Mesendoderm (in vitro differentiated cells): ENCODE results near the gene RRAGA.

Experiments used
- DNase-seq: peaks from one replicate; pipeline ENCODE4 v3.0.0; 2013
- H2AK5ac ChIP-seq: 2 replicates; pipeline ENCODE4 v1.6.1; 2013; ENCODE audit warnings: low read length, inconsistent platforms
- H2BK120ac ChIP-seq: 2 replicates; pipeline ENCODE4 v1.6.1; 2013; ENCODE audit warnings: low read depth, mild to moderate bottlenecking, low read length, moderate library complexity, mixed read lengths
- H2BK15ac ChIP-seq: replicated peaks from 2 replicates; pipeline ENCODE4 v1.6.1; 2013; ENCODE audit warnings: low read depth, mild to moderate bottlenecking, moderate library complexity
- H2BK5ac ChIP-seq: 2 replicates; pipeline ENCODE4 v1.6.1; 2013; ENCODE audit warnings: low read length, inconsistent platforms
- H3K18ac ChIP-seq: 2 replicates; pipeline ENCODE4 v1.6.1; 2013; ENCODE audit warnings: mild to moderate bottlenecking, low read length, mixed read lengths
- H3K23ac ChIP-seq: one replicate; pipeline ENCODE4 v1.6.1; 2013; ENCODE audit warnings: low read length
- H3K27ac ChIP-seq: 2 replicates; pipeline ENCODE4 v1.5.1; 2013; ENCODE audit warnings: low read depth, mild to moderate bottlenecking, inconsistent platforms, low read length, moderate library complexity
- H3K27me3 ChIP-seq: 2 replicates; pipeline ENCODE4 v1.6.1; 2013; ENCODE audit warnings: low read length, control low read depth, mild to moderate bottlenecking, inconsistent platforms; ENCODE audit not compliant: insufficient read depth, poor library complexity
- H3K36me3 ChIP-seq: 2 replicates; pipeline ENCODE4 v1.6.1; 2013; ENCODE audit warnings: low read length, inconsistent platforms; ENCODE audit not compliant: control insufficient read depth, insufficient read depth
- H3K4ac ChIP-seq: one replicate; pipeline ENCODE4 v1.6.1; 2013; ENCODE audit warnings: low read depth, mild to moderate bottlenecking, low read length, moderate library complexity
- H3K4me1 ChIP-seq: 2 replicates; pipeline ENCODE4 v1.6.1; 2013; ENCODE audit warnings: low read depth, low read length, inconsistent platforms; ENCODE audit not compliant: control insufficient read depth
- H3K4me2 ChIP-seq: 2 replicates; pipeline ENCODE4 v1.6.1; 2013; ENCODE audit warnings: low read length
- H3K4me3 ChIP-seq: 2 replicates; pipeline ENCODE4 v1.5.1; 2013; ENCODE audit warnings: mild to moderate bottlenecking, low read length
- H3K56ac ChIP-seq: one replicate; pipeline ENCODE4 v1.6.1; 2013; ENCODE audit warnings: low read length
- H3K79me1 ChIP-seq: 2 replicates; pipeline ENCODE4 v1.6.1; 2013; ENCODE audit warnings: low read length, inconsistent platforms
- H3K79me2 ChIP-seq: 2 replicates; pipeline ENCODE4 v1.6.1; 2013; ENCODE audit warnings: mild to moderate bottlenecking, low read length; ENCODE audit not compliant: control insufficient read depth, insufficient read depth
- H3K9ac ChIP-seq: 2 replicates; pipeline ENCODE4 v1.6.1; 2013; ENCODE audit warnings: low read length, inconsistent platforms
- H4K5ac ChIP-seq: one replicate; pipeline ENCODE4 v1.6.1; 2013; ENCODE audit warnings: low read length
- H4K8ac ChIP-seq: one replicate; pipeline ENCODE4 v1.6.1; 2013; ENCODE audit warnings: low read depth, mild to moderate bottlenecking, control low read depth, low read length, moderate library complexity
- WGBS: extraction: QIAGEN DNeasy Blood & Tissue Kit; methylation state at CpG from one replicate; pipeline ENCODE4 v1.1.7; 2013; ENCODE audit warnings: low lambda C conversion rate, missing lambda C conversion rate; ENCODE audit not compliant: insufficient coverage; ENCODE audit errors: extremely low coverage; 5-methylcytosine and 5-hydroxymethylcytosine counted together

Gene RRAGA

GRCh38 chr9:19050637-19051591 lies 1.7 kb downstream of the RRAGA start:
- WGBS = no CpG with 5 or more reads among the region's 12 CpGs
- H3K56ac ChIP-seq = peak overlapping the region; percentile 95
- H2AK5ac ChIP-seq = no peak overlapping the region

GRCh38 chr9:19057033-19057432 lies 7.8 kb downstream of the RRAGA start:
- Histone ChIP-seq H3K4me1 (no peaks in the 10 kb centered on the region), H2AK5ac (no peak overlapping the region), H4K8ac (no peak overlapping the region), H3K79me1 (no peaks in the 10 kb centered on the region), H3K4me3 (no peak overlapping the region), H3K23ac (no peak overlapping the region), H2BK5ac (no peak overlapping the region), H3K56ac (no peak overlapping the region), H3K18ac (no peak overlapping the region), H3K4me2 (no peak overlapping the region), H3K27ac (no peak overlapping the region), H3K79me2 (no peaks in the 10 kb centered on the region), H3K4ac (no peak overlapping the region), H3K9ac (no peak overlapping the region), H3K36me3 (peaks cover 3% of the 10 kb centered on the region), H4K5ac (no peak overlapping the region), H3K27me3 (no peaks in the 10 kb centered on the region), H2BK15ac (no peak overlapping the region), H2BK120ac (no peak overlapping the region)
- no peak for DNase-seq

More at GRCh38 chr9:19050637-19051591, 1.7 kb downstream of the RRAGA start:
- Histone ChIP-seq H3K36me3 (no peaks in the 10 kb centered on the region), H4K8ac (no peak overlapping the region), H3K27me3 (no peaks in the 10 kb centered on the region), H3K4me2 (peak overlapping the region; percentile 97), H3K18ac (no peak overlapping the region), H2BK120ac (no peak overlapping the region), H3K23ac (peak overlapping the region; percentile 15), H3K4ac (no peak overlapping the region), H3K27ac (no peak overlapping the region), H4K5ac (no peak overlapping the region), H2BK15ac (no peak overlapping the region), H3K79me2 (peaks cover 15% of the 10 kb centered on the region), H3K4me3 (peak overlapping the region; percentile 81), H2BK5ac (no peak overlapping the region), H3K4me1 (peaks cover 2% of the 10 kb centered on the region), H3K79me1 (peaks cover 10% of the 10 kb centered on the region), H3K9ac (peak overlapping the region; percentile 93)
- DNase-seq = peak; percentile 7

DNA sequence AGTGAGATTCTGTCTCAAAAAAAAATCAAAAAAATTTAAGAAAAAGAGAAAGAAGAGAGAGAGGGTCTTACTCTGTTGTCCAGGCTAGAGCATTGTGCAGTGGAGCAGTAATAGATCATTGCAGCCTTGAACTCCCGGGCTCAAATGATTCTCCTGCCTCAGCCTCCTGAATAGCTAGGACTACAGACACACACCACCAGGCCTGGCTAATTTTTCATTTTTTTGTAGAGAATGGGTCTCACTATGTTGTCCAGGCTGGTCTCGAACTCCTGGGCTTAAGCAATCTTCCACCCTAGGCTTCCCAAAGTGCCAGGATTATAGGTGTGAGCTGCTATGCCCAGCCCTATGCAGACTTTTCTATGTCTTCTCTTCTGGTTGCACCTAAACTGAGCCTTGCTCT lies 25.0 kb downstream of the RRAGA start:
- Histone ChIP-seq H3K79me1 (no peaks in the 10 kb centered on the region), H3K18ac (no peak overlapping the region), H3K4me1 (no peaks in the 10 kb centered on the region), H3K23ac (no peak overlapping the region), H4K5ac (no peak overlapping the region), H2AK5ac (no peak overlapping the region), H3K56ac (no peak overlapping the region), H2BK5ac (no peak overlapping the region), H2BK15ac (no peak overlapping the region), H3K27me3 (no peaks in the 10 kb centered on the region), H4K8ac (no peak overlapping the region), H3K4ac (no peak overlapping the region), H2BK120ac (no peak overlapping the region), H3K4me3 (no peak overlapping the region), H3K27ac (no peak overlapping the region), H3K79me2 (no peaks in the 10 kb centered on the region), H3K9ac (no peak overlapping the region), H3K36me3 (peaks cover 5% of the 10 kb centered on the region), H3K4me2 (no peak overlapping the region)
- DNase-seq = no peak
- WGBS = no CpG with 5 or more reads among the region's 2 CpGs

DNA sequence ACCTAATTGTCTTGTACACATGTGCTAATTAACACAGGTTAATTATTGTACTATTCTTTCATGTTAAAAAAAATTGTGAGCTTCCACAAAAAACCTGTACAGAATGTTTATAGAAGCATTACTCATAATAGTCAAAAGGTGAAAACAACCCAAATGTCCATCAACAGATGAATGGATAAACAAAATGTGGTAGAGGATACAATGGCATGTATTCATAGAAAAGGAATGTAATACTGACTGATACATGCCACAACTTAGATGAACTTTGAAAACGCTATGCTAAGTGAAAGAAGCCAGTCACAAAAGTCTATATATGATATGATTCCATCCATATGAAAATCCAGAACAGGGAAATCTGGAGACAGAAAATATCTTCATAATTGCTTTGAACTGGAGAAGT lies 25.6 kb downstream of the RRAGA start:
- Histone ChIP-seq H2AK5ac (no peak overlapping the region), H3K4ac (no peak overlapping the region), H3K27ac (no peak overlapping the region), H3K4me2 (no peak overlapping the region), H2BK5ac (no peak overlapping the region), H2BK15ac (no peak overlapping the region), H3K36me3 (peaks cover 3% of the 10 kb centered on the region), H3K23ac (no peak overlapping the region), H3K4me1 (no peaks in the 10 kb centered on the region), H3K56ac (no peak overlapping the region), H4K8ac (no peak overlapping the region), H3K4me3 (no peak overlapping the region), H4K5ac (no peak overlapping the region), H3K18ac (no peak overlapping the region), H2BK120ac (no peak overlapping the region), H3K27me3 (no peaks in the 10 kb centered on the region), H3K9ac (no peak overlapping the region), H3K79me1 (no peaks in the 10 kb centered on the region), H3K79me2 (no peaks in the 10 kb centered on the region)
- no CpG with 5 or more reads among the region's 1 CpG for WGBS
- DNase-seq = no peak

DNA sequence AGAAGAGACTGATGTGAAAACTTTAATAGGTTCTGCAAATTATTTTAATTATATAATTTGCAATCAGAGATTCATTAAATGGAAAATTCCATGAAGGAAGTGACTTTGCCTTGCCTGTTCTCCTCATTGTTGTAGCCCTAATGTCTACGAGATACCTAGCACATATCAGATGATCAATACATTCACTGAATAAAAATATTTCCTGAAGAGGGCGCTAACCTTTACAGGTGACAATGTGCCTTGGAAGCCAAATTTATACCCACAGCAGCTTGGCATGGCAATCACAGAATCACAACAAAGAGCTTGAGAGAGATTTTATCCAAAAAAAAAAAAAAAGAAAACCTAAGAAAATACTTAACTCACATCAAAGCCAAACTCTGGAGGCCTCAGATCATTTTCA lies 36.1 kb downstream of the RRAGA start:
- no peak overlapping the region for H2BK120ac ChIP-seq
- no peak overlapping the region for H4K5ac ChIP-seq
- H3K23ac ChIP-seq = no peak overlapping the region
- WGBS = no CpG with 5 or more reads among the region's 2 CpGs
- no peak overlapping the region for H3K4me3 ChIP-seq
- no peaks in the 10 kb centered on the region for H3K79me1 ChIP-seq
- no peak overlapping the region for H2AK5ac ChIP-seq
- no peak overlapping the region for H3K4ac ChIP-seq
- no peak overlapping the region for H2BK15ac ChIP-seq
- no peaks in the 10 kb centered on the region for H3K27me3 ChIP-seq
- H3K4me2 ChIP-seq = no peak overlapping the region
- H3K79me2 ChIP-seq = no peaks in the 10 kb centered on the region
- DNase-seq = peak; percentile 59
- no peak overlapping the region for H3K56ac ChIP-seq
- no peak overlapping the region for H3K9ac ChIP-seq
- H3K18ac ChIP-seq = no peak overlapping the region
- peaks cover 2% of the 10 kb centered on the region for H3K36me3 ChIP-seq
- no peak overlapping the region for H2BK5ac ChIP-seq
- H3K27ac ChIP-seq = no peak overlapping the region
- no peaks in the 10 kb centered on the region for H3K4me1 ChIP-seq
- no peak overlapping the region for H4K8ac ChIP-seq
